ENCODE results near the gene ZBTB1. TPM values are rescaled to one million over a fixed set of nuclear protein-coding genes. Genes with fewer than 3 reads are reported as not detected.

The ZBTB1 gene
- total RNA-seq, 1 experiment from 2014 or later = 37.8 TPM

GRCh38 chr14:64520699-64521098, 16.1 kb downstream of the ZBTB1 start:
- H4K91ac ChIP-seq (ENCODE audit: insufficient read length, low read depth, low read length) = no peak overlapping the region
- H3K23ac ChIP-seq (ENCODE audit: insufficient read length, low read depth, low read length) = no peak overlapping the region
- H3K14ac ChIP-seq (ENCODE audit: insufficient read depth, low read length) = no peak overlapping the region
- DNase-seq = no peak
- H3T11ph ChIP-seq (ENCODE audit: low read length) = no peak overlapping the region
- peaks cover 3% of the 10 kb centered on the region for H3K79me1 ChIP-seq (ENCODE audit: insufficient read depth, low read depth, low read length, poor library complexity, severe bottlenecking)
- H3K79me2 ChIP-seq (ENCODE audit: insufficient read depth, low read length) = peaks cover 5% of the 10 kb centered on the region; the same call in 1 of the 2 replicates
- no peaks in the 10 kb centered on the region for H3K27me3 Mint-ChIP-seq (ENCODE audit: low read depth)
- no peaks in the 10 kb centered on the region for H3K9me3 ChIP-seq (ENCODE audit: control insufficient read depth, low read depth, low read length)
- no peak for TF ChIP-seq CTCF (conservative IDR thresholded peaks at IDR 0.05)
- H3K4me2 ChIP-seq (ENCODE audit: insufficient read depth, insufficient read length, low read length) = no peak overlapping the region
- H4K5ac ChIP-seq (ENCODE audit: insufficient read length, low read depth, low read length) = no peak overlapping the region
- H3K9ac ChIP-seq (ENCODE audit: extremely low read depth, insufficient read length, low read length) = no peak overlapping the region
- H3K27me3 ChIP-seq (ENCODE audit: insufficient read depth, low read length) = no peaks in the 10 kb centered on the region
- WGBS (ENCODE audit: extremely low coverage, insufficient read length, low lambda C conversion rate) = no CpG with 5 or more reads among the region's 4 CpGs
- H3K56ac ChIP-seq (ENCODE audit: insufficient read length, low read depth, low read length) = no peak overlapping the region
- no peaks in the 10 kb centered on the region for H3K4me1 Mint-ChIP-seq
- H2BK5ac ChIP-seq (ENCODE audit: insufficient read length, low read length) = no peak overlapping the region
- no peak overlapping the region for H2BK20ac ChIP-seq (ENCODE audit: low read depth, low read length, poor library complexity, severe bottlenecking)
- peaks cover 0 to 2% (median 0%) of the 10 kb centered on the region in 3 experiments; a peak in 2 of 7 replicates for H3K36me3 Mint-ChIP-seq (ENCODE audit: insufficient read depth in 1 of 3, low read depth in 3 of 3)
- no peak overlapping the region for H3K18ac ChIP-seq (ENCODE audit: insufficient read length, low read depth, low read length)
- no peak overlapping the region for H2BK15ac ChIP-seq (ENCODE audit: low read depth, low read length)
- H4K8ac ChIP-seq (replicated peaks; ENCODE audit: insufficient read length, low read depth, low read length) = no peak overlapping the region
- no peaks in the 10 kb centered on the region for H4K20me1 ChIP-seq (ENCODE audit: control insufficient read depth, insufficient read depth, insufficient read length)
- no peak overlapping the region for H2BK120ac ChIP-seq (ENCODE audit: low read depth, low read length, poor library complexity, severe bottlenecking)
- H3K27ac ChIP-seq (ENCODE audit: insufficient read length, low read depth, low read length) = no peak overlapping the region
- no peaks in the 10 kb centered on the region for H3K9me3 Mint-ChIP-seq
- no peak overlapping the region for H3K4me3 Mint-ChIP-seq
- H3K27ac Mint-ChIP-seq = no peak overlapping the region
- no peak overlapping the region for H2BK12ac ChIP-seq (ENCODE audit: insufficient read length, low read depth, low read length)
- H3K4me1 ChIP-seq (ENCODE audit: insufficient read depth, low read length) = no peaks in the 10 kb centered on the region
- H2AFZ ChIP-seq (ENCODE audit: low read length) = no peak overlapping the region
- no peak overlapping the region for H2AK5ac ChIP-seq (ENCODE audit: insufficient read length, low read length)
- no peak overlapping the region for H3K4ac ChIP-seq (ENCODE audit: low read depth, low read length)
- H3K23me2 ChIP-seq (ENCODE audit: insufficient read length, low read depth, low read length, poor library complexity, severe bottlenecking) = no peaks in the 10 kb centered on the region
